ENCODE data around the gene MCCC1. TPM values are rescaled to one million over a fixed set of nuclear protein-coding genes. Genes with fewer than 3 reads are reported as not detected.

The MCCC1 gene
- total and polyA plus RNA-seq, 2 experiments from 2014 or later = 20.4 to 21.5 TPM

DNA sequence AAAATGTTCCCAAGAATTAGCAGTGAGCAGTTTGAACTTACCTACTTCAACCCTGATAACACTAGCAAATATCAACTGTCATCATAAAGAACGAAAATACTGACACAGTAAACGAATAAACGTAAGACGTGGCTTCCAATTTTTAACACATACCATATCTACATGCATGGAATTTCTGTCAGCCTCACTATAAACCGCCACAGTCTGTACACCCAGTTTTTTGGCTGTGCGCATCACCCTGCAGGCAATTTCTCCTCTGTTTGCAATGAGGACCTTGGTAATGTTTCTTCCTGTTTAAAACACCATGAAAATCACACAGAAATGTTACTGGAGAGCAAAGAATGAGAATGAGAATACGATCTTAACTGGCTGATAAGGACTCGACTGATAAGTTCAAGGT lies 7.0 kb downstream of the MCCC1 start:
- Histone ChIP-seq H3K9me3 (ENCODE audit: low read depth) (no peaks in the 10 kb centered on the region), H3K9ac (no peak overlapping the region), H3K27ac (no peak overlapping the region), H3F3A (ENCODE audit: insufficient read depth) (no peaks in the 10 kb centered on the region), H4K20me1 (ENCODE audit: insufficient read depth) (no peaks in the 10 kb centered on the region), H3K4me3 (no peak overlapping the region), H3K27me3 (replicated peaks; ENCODE audit: insufficient read depth) (no peaks in the 10 kb centered on the region), H2AFZ (no peak overlapping the region), H3K9me2 (ENCODE audit: insufficient read depth) (no peaks in the 10 kb centered on the region), H3K79me2 (ENCODE audit: insufficient read depth) (peaks cover 4% of the 10 kb centered on the region), H3K4me2 (ENCODE audit: unreplicated experiment) (no peak overlapping the region), H3K4me1 (ENCODE audit: insufficient read depth) (no peaks in the 10 kb centered on the region), H3K36me3 (ENCODE audit: low read depth) (peaks cover 4% of the 10 kb centered on the region; the same call in 1 of the 2 replicates)
- in situ Hi-C loops (cut with MboI) = no loop called here
- 86 to 89% methylated on average over 8 of the region's 8 CpGs for WGBS, 2 experiments (ENCODE audit: low coverage in 1 of 2, low lambda C conversion rate in 2 of 2, missing lambda C conversion rate in 2 of 2)
- TF ChIP-seq EZH2 (IDR thresholded peaks at IDR 0.05; ENCODE audit: insufficient read depth, poor library complexity, severe bottlenecking) = no peak
- no peak for DNase-seq

DNA sequence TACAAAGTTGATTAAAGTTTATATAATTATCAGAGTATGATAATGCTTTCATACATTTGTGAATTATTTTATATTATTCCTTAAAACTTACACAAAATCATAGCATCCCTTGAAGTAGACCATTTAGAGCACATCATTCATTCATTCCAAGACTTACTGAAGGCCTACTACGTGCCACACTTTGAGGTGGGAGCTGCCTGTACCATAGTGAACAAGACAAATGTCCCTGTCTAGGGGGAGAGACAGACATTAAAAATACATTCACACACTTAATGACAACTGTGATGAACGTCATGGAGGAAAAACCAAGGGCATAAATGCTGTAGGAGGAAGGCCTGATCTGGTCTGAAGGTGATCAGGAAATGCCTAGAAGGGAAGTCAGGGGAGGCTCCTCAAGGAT lies 12.1 kb downstream of the MCCC1 start:
- H3K4me2 ChIP-seq (ENCODE audit: unreplicated experiment) = no peak overlapping the region
- no peak overlapping the region for H3K27ac ChIP-seq
- H3F3A ChIP-seq (ENCODE audit: insufficient read depth) = no peaks in the 10 kb centered on the region
- peaks cover 21% of the 10 kb centered on the region; the same call in 1 of the 2 replicates for H3K36me3 ChIP-seq (ENCODE audit: low read depth)
- no peaks in the 10 kb centered on the region for H3K27me3 ChIP-seq (replicated peaks; ENCODE audit: insufficient read depth)
- no peak overlapping the region for H3K4me3 ChIP-seq
- no peaks in the 10 kb centered on the region for H3K9me3 ChIP-seq (ENCODE audit: low read depth)
- no peak overlapping the region for H3K9ac ChIP-seq
- no peaks in the 10 kb centered on the region for H4K20me1 ChIP-seq (ENCODE audit: insufficient read depth)
- no peaks in the 10 kb centered on the region for H3K79me2 ChIP-seq (ENCODE audit: insufficient read depth)
- no peak for DNase-seq
- no peaks in the 10 kb centered on the region for H3K9me2 ChIP-seq (ENCODE audit: insufficient read depth)
- H2AFZ ChIP-seq = no peak overlapping the region
- in situ Hi-C loops (cut with MboI) = no loop called here
- TF ChIP-seq EZH2phosphoT487 (IDR thresholded peaks at IDR 0.05; ENCODE audit: insufficient read depth, low read depth) (no peak), EZH2 (IDR thresholded peaks at IDR 0.05; ENCODE audit: insufficient read depth, poor library complexity, severe bottlenecking) (no peak)
- 74 to 82% methylated on average over 2 of the region's 2 CpGs for WGBS, 2 experiments (ENCODE audit: low coverage in 1 of 2, low lambda C conversion rate in 2 of 2, missing lambda C conversion rate in 2 of 2)
- no peaks in the 10 kb centered on the region for H3K4me1 ChIP-seq (ENCODE audit: insufficient read depth)

DNA sequence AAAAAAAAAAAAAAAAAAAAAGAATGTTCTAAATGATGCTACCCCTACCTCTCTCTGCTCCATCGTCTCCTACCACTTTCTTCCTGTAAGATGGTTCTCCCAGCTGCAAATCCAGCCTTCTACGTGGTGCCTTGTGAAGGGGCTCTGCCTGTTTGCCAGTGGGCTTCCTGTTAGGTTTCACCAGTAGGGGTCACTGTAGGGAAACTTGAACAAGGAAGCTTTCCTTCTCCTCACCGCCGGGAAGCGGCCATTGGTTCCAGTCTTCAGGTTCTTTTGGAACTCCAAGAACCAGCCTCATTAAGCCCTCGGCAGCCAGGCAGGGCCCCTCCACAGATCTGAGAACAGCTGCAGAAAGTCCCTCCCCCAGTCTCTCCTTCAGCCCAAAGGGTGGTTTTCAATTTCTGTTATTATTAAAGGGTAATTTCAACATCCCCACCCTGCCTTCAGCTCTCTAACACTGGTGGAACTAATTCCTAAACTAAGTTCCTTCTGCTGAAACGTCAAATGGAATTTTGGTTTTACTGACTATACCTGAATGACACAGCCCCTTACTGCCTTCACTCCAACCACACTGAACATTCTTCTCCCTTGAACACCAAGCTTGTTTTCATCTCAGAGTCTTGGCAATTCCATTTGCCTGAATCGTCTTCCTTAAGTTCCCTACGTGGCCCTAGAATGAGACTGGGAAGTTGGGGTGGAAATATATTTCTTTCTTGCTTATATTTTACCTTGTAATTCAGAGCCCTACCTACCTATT lies 13.5 kb downstream of the MCCC1 start:
- DNase-seq = peak; percentile 26
- 76 to 82% methylated on average over 9 of the region's 9 CpGs for WGBS, 2 experiments (ENCODE audit: low coverage in 1 of 2, low lambda C conversion rate in 2 of 2, missing lambda C conversion rate in 2 of 2)
- TF ChIP-seq EZH2phosphoT487 (IDR thresholded peaks at IDR 0.05; ENCODE audit: insufficient read depth, low read depth) (no peak), EZH2 (IDR thresholded peaks at IDR 0.05; ENCODE audit: insufficient read depth, poor library complexity, severe bottlenecking) (no peak)

DNA sequence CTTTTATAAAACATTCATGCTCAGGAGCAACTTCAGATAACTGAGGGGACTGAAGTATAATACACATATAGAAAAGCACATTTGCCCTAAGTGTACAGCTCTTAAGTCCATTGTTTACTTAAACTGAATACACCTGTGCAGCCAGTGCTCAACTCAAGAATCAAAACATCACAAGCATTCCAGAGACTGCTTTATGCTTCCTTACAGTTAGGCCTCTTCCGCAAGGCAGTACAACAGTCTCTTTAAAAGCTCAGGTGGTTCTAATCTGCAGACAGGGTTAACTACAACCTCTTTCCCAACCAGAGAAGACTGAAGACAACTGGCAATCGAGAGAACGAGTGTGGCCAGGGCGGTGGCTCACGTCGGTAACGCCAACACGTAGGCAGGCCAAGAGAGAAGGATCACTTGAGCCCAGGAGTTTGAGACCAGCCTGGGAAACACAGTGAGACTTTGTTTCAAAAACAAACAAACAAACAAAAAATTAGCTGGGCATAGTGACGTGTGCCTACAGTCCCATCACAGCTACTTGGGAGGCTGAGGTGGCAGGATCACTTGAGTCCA lies 16.9 kb downstream of the MCCC1 start:
- TF ChIP-seq EZH2phosphoT487 (IDR thresholded peaks at IDR 0.05; ENCODE audit: insufficient read depth, low read depth) = no peak
- 80 to 83% methylated on average over 9 of the region's 9 CpGs for WGBS, 2 experiments (ENCODE audit: low coverage in 1 of 2, low lambda C conversion rate in 2 of 2, missing lambda C conversion rate in 2 of 2)
- Histone ChIP-seq H3K4me2 (ENCODE audit: unreplicated experiment) (no peak overlapping the region), H3K4me1 (ENCODE audit: insufficient read depth) (no peaks in the 10 kb centered on the region), H4K20me1 (ENCODE audit: insufficient read depth) (no peaks in the 10 kb centered on the region), H3K9me2 (ENCODE audit: insufficient read depth) (no peaks in the 10 kb centered on the region), H3K9ac (no peak overlapping the region), H3F3A (ENCODE audit: insufficient read depth) (no peaks in the 10 kb centered on the region), H3K9me3 (ENCODE audit: low read depth) (no peaks in the 10 kb centered on the region), H3K36me3 (ENCODE audit: low read depth) (0 out of 2 replicates have a peak, but pooled peaks cover 17% of the 10 kb centered on the region), H3K79me2 (ENCODE audit: insufficient read depth) (no peaks in the 10 kb centered on the region), H3K27me3 (replicated peaks; ENCODE audit: insufficient read depth) (no peaks in the 10 kb centered on the region), H3K27ac (no peak overlapping the region), H2AFZ (no peak overlapping the region), H3K4me3 (no peak overlapping the region)
- DNase-seq = no peak
- in situ Hi-C loops (cut with MboI) = no loop called here

More for the DNA sequence above, 13.5 kb downstream of the MCCC1 start:
- Histone ChIP-seq H3K9me3 (ENCODE audit: low read depth) (no peaks in the 10 kb centered on the region), H3K27me3 (replicated peaks; ENCODE audit: insufficient read depth) (no peaks in the 10 kb centered on the region), H3K9ac (no peak overlapping the region), H3K4me3 (no peak overlapping the region), H3K27ac (no peak overlapping the region), H3K79me2 (ENCODE audit: insufficient read depth) (no peaks in the 10 kb centered on the region), H4K20me1 (ENCODE audit: insufficient read depth) (no peaks in the 10 kb centered on the region), H3K36me3 (ENCODE audit: low read depth) (peaks cover 21% of the 10 kb centered on the region; the same call in 1 of the 2 replicates), H2AFZ (no peak overlapping the region), H3K9me2 (ENCODE audit: insufficient read depth) (no peaks in the 10 kb centered on the region), H3F3A (ENCODE audit: insufficient read depth) (no peaks in the 10 kb centered on the region), H3K4me1 (ENCODE audit: insufficient read depth) (no peaks in the 10 kb centered on the region), H3K4me2 (ENCODE audit: unreplicated experiment) (no peak overlapping the region)
- in situ Hi-C loops (cut with MboI) = no loop called here
